Cardiac fibroblast (primary cell): Measurements from ENCODE around the gene BTBD9.

ENCODE experiments used
- DNase-seq, 2 donors: peaks; one replicate each; pipeline versions ENCODE4 v3.0.0 to v3.0.0-alpha.2; 2010; ENCODE audit warnings: low read depth in 2 of 2
- H3K4me3 ChIP-seq, 2 donors: replicated peaks in 1 of 2; 1 replicate in 1 of 2; 2 replicates in 1 of 2; pipeline ENCODE4 v1.5.1; 2011; ENCODE audit warnings: low read depth in 2 of 2, low read length in 2 of 2, mild to moderate bottlenecking in 2 of 2, moderate library complexity in 1 of 2
- TF ChIP-seq, protein P1 (sequence below): IDR thresholded peaks from one replicate; pipeline ENCODE4 v1.5.1; 2011; ENCODE audit warnings: low read depth, mild to moderate bottlenecking, low read length, inconsistent platforms

BTBD9 gene

DNA sequence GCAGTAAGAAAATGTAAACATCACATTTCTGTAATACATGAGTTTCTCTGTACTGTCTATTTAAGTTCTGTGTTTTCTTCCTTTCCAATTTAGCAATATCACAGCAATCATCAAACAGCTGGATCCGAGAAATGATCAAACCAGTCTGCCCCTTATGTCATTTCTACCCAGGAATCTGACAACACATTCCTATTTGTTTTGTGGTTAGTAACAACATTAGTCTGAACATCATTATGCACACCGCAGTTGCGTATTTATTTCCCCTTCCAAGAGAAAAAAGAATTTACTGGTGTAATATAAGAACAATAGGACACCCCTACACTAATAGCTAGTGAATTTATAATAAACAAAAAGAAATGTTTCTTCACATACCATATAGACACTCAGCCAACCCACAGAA is 179.5 kb downstream of the BTBD9 start:
- no peak overlapping the region for H3K4me3 ChIP-seq
- peak; percentile 15 to 68 for DNase-seq
- TF ChIP-seq, protein P1, sequence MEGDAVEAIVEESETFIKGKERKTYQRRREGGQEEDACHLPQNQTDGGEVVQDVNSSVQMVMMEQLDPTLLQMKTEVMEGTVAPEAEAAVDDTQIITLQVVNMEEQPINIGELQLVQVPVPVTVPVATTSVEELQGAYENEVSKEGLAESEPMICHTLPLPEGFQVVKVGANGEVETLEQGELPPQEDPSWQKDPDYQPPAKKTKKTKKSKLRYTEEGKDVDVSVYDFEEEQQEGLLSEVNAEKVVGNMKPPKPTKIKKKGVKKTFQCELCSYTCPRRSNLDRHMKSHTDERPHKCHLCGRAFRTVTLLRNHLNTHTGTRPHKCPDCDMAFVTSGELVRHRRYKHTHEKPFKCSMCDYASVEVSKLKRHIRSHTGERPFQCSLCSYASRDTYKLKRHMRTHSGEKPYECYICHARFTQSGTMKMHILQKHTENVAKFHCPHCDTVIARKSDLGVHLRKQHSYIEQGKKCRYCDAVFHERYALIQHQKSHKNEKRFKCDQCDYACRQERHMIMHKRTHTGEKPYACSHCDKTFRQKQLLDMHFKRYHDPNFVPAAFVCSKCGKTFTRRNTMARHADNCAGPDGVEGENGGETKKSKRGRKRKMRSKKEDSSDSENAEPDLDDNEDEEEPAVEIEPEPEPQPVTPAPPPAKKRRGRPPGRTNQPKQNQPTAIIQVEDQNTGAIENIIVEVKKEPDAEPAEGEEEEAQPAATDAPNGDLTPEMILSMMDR = no peak

DNA sequence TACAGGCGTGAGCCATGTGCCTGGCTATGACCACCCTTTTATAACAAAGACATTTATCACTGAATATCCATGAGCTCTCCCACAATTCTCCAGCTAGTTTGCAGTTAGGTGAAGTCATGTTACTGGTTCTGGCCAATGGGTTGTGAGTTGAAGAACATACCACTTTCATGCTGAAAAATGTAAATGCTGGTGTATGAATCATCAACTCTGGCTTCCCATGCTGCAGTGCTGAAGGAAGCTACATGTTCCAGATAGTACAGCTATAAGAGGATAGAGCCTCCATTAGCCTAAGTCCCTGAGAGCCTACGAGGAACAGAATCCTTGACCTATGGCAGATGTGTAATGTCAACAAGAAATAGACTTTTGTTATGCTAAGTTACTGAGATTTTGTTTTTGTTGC is 180.4 kb downstream of the BTBD9 start:
- no peak overlapping the region for H3K4me3 ChIP-seq
- DNase-seq = peak; percentile 9 to 54
- TF ChIP-seq, protein P1 = no peak

DNA sequence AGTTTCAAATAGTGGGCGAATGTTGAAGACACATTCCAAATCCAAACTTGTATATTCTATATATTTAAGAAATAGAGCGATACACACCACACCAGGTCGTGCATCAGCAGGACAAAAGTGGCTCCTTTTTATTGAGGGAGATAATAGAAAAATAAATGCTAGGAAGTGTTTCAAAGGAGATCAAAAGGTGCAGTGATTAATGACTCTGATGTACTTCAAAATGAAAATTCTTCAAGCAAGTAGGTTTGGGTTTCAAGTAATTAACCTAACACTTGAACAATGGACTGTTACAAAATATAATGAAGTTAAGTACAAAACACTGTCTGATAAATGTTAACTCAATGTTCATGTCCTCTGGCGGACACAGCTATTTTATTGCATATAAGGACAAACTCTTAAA is 185.9 kb downstream of the BTBD9 start:
- DNase-seq = no peak
- H3K4me3 ChIP-seq = no peak overlapping the region
- TF ChIP-seq, protein P1 = no peak

DNA sequence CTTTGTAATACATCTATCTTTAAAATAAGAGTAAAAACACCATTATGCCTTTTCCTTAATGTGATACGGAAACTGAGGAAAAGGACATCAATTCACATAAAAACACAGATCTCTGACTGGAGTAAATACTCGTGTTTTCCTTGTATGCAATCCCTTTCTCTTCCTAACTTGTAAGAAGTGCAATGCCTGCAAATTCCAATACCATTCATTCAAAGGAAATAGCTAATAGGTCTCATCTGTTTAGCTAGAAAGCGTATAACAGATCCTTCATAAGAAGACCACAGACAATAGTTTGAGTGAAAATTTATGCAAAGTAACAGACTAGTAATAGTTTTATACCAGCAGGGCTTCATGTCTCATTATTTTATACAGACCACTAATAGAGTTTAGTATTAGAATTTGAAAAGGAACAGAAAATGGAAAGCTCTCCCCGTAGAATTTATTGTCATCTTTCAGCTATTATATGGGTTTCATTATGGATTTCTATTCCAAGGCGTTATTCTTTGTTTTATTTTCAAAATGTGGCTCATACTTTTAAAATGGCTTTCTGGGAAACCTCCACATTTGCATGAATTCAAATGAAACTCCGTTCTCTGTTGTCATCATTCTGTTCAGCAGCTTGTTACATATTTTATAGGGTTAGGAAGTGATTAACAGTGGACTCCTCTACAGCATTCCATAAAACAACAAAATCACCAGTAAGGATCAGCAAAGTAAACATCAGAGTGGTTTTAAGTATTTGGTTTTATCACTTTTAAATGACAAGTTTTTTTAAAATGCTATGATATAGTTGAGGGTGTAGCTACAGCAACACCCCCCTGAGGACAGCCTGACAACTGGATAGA is 186.7 kb downstream of the BTBD9 start:
- TF ChIP-seq, protein P1 = no peak
- no peak overlapping the region for H3K4me3 ChIP-seq
- DNase-seq = no peak

DNA sequence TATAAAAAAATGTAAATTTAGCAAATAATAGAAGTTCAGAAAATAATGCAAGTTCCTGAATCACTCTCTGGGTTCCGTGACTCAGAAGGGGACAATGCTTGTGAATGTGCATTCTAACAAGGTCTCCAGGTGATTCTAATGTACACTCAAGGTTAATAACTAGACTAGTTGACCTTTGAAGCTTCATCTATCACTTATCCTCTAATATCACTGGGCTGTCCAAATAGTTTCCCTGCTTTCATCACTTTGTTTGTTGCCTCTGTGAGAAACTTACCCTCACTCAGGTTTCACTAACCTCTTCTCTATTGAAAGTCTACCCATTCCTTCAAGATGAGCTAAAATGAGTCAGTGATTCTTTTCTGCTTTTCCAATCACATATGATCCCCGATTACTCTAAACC is 189.0 kb downstream of the BTBD9 start:
- no peak for DNase-seq
- TF ChIP-seq, protein P1 = no peak

DNA sequence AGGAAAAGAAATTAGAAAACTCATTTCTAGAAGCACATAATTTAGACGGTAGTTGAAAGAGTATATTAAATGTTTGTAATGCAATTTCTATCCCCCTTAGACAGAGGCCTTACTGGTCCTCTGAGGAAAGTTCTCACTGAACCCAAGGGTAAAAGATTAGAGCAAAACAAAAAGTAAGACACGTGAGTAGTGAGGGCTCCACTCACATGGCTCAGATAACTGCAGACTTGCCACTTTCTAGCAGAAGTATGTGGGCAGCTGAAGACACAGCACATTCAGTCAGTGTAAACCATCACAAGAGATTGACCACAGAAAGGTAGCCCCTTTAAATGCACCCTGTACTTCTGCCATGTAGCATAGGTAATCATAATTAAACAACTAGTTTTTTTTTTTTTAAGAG is 193.8 kb downstream of the BTBD9 start:
- TF ChIP-seq, protein P1 = no peak
- H3K4me3 ChIP-seq = no peak overlapping the region
- DNase-seq = peak in 1 of 2 donors; percentile 5

More for the DNA sequence above, 189.0 kb downstream of the BTBD9 start:
- H3K4me3 ChIP-seq = no peak overlapping the region
